ENCODE measurements around the gene PAXX.

Gene PAXX

GRCh38 chr9:137035507-137035834 is 43.2 kb downstream of the PAXX start:
- DNase-seq (ENCODE audit: low read depth): no peak
- TF ChIP-seq CTCF (conservative IDR thresholded peaks at IDR 0.05; ENCODE audit: control insufficient read depth, insufficient read depth, low read depth, low read length): no peak
- H3K4me3 ChIP-seq (ENCODE audit: control insufficient read depth, low read depth, low read length): no peak overlapping the region

- DNase-seq (ENCODE audit: low read depth): no peak
- H3K4me3 ChIP-seq (ENCODE audit: control insufficient read depth, low read depth, low read length): no peak overlapping the region
- TF ChIP-seq CTCF (conservative IDR thresholded peaks at IDR 0.05; ENCODE audit: control insufficient read depth, insufficient read depth, low read depth, low read length): no peak
These were observed 43.7 kb downstream of the PAXX start for GRCh38 chr9:137035937-137036336.

- no peak overlapping the region for H3K4me3 ChIP-seq (ENCODE audit: control insufficient read depth, low read depth, low read length)
- no peak for DNase-seq (ENCODE audit: low read depth)
- TF ChIP-seq CTCF (conservative IDR thresholded peaks at IDR 0.05; ENCODE audit: control insufficient read depth, insufficient read depth, low read depth, low read length): no peak
These were observed 44.8 kb downstream of the PAXX start for GRCh38 chr9:137037035-137037434.

- no peak for DNase-seq (ENCODE audit: low read depth)
- no peak overlapping the region for H3K4me3 ChIP-seq (ENCODE audit: control insufficient read depth, low read depth, low read length)
- no peak for TF ChIP-seq CTCF (conservative IDR thresholded peaks at IDR 0.05; ENCODE audit: control insufficient read depth, insufficient read depth, low read depth, low read length)
These were observed 45.3 kb downstream of the PAXX start for GRCh38 chr9:137037483-137037882.

GRCh38 chr9:137038916-137039315 is 46.7 kb downstream of the PAXX start:
- no peak for DNase-seq (ENCODE audit: low read depth)
- TF ChIP-seq CTCF (conservative IDR thresholded peaks at IDR 0.05; ENCODE audit: control insufficient read depth, insufficient read depth, low read depth, low read length): no peak
- no peak overlapping the region for H3K4me3 ChIP-seq (ENCODE audit: control insufficient read depth, low read depth, low read length)

- DNase-seq (ENCODE audit: low read depth): no peak
These were observed 47.6 kb downstream of the PAXX start for GRCh38 chr9:137039611-137040366.

More at GRCh38 chr9:137039611-137040366, 47.6 kb downstream of the PAXX start:
- TF ChIP-seq CTCF (conservative IDR thresholded peaks at IDR 0.05; ENCODE audit: control insufficient read depth, insufficient read depth, low read depth, low read length): no peak
- no peak overlapping the region for H3K4me3 ChIP-seq (ENCODE audit: control insufficient read depth, low read depth, low read length)
